GM12891 (cell line): ENCODE data around the gene CCDC43.
A peak's percentile ranks its signal among the peaks of the same experiment; 100 is the strongest.

Experiments used
- DNase-seq: peaks from one replicate; pipeline ENCODE4 v3.0.0; 2011; ENCODE audit warnings: low spot score; ENCODE audit not compliant: insufficient read length
- FAIRE-seq: peaks from 2 replicates; lab custom pipeline; 2011; peaks lifted over from hg19 to GRCh38; lab: Jason Lieb, UNC
- PAX5 ChIP-seq: IDR thresholded peaks from 2 replicates; pipeline ENCODE4 v1.6.1; 2011; ENCODE audit warnings: low read length, moderate library complexity, mild to moderate bottlenecking; ENCODE audit not compliant: insufficient read depth, severe bottlenecking
- POLR2A ChIP-seq: IDR thresholded peaks from 2 replicates; pipeline ENCODE4 v1.6.1; 2011; ENCODE audit warnings: low read depth, low read length, control low read depth
- POLR2AphosphoS5 ChIP-seq: IDR thresholded peaks from 2 replicates; pipeline ENCODE4 v1.6.1; 2011; ENCODE audit warnings: low read depth, low read length, control low read depth
- POU2F2 ChIP-seq: IDR thresholded peaks from 2 replicates; pipeline ENCODE4 v1.6.1; 2011; ENCODE audit warnings: low read depth, mild to moderate bottlenecking, control low read depth, low read length, moderate library complexity
- SPI1 ChIP-seq: IDR thresholded peaks from 2 replicates; pipeline ENCODE4 v1.6.1; 2011; ENCODE audit warnings: low read depth, low read length, control low read depth
- TAF1 ChIP-seq: IDR thresholded peaks from 2 replicates; pipeline ENCODE4 v1.6.1; 2011; ENCODE audit warnings: low read depth, low read length, control low read depth

CCDC43 gene

DNA sequence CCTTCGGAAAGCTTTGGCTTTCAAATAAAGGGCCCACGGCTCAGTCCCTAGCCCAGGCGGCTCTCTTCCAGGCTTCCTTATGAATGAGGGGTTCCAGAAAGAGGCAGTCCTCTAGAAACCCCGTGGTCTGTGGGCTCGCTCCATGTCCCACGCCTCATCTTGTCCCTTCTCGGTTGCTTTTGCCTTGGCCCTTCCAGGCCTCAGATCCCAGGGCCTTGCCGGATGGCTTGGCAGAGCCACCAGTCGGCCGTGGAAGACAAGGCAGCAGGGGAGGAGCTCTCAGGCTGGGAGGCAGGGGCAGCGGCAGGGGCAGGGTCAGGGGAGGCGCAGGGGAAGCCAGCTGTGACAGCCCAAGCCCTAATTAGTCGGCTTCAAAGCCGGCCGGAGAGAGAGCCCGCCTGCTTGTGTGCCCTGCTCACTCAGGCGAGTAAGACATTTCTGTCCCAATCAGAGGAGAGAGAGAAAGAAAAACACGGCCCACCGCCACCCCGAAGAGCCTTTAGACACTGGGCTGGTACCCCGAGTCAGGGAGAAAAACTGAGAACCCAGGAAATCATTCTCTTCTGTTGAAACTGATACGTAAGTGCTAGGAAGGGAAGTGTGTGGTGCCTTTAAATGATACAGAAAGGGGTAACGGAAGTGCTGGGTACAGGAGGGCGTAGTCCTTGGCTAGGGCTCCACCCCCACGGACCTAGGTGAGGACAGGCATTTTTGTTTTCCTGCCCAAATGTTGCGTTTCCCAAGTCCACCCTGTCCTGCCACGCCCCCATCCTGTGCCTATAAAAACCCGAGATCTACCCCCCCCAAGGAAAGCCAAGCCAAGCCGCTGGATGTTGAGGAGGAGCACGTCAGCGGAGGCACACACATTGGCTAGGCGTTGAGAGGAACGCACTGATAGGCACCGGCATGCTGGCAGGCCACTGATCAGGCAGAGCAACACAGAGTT is 61.1 kb downstream of the CCDC43 start:
- no peak for TF ChIP-seq POLR2A
- TF ChIP-seq POU2F2 = no peak
- no peak for TF ChIP-seq TAF1
- TF ChIP-seq POLR2AphosphoS5 = no peak
- no peak for TF ChIP-seq SPI1
- TF ChIP-seq PAX5 = no peak
- peak; percentile 31 for FAIRE-seq
- DNase-seq = no peak

DNA sequence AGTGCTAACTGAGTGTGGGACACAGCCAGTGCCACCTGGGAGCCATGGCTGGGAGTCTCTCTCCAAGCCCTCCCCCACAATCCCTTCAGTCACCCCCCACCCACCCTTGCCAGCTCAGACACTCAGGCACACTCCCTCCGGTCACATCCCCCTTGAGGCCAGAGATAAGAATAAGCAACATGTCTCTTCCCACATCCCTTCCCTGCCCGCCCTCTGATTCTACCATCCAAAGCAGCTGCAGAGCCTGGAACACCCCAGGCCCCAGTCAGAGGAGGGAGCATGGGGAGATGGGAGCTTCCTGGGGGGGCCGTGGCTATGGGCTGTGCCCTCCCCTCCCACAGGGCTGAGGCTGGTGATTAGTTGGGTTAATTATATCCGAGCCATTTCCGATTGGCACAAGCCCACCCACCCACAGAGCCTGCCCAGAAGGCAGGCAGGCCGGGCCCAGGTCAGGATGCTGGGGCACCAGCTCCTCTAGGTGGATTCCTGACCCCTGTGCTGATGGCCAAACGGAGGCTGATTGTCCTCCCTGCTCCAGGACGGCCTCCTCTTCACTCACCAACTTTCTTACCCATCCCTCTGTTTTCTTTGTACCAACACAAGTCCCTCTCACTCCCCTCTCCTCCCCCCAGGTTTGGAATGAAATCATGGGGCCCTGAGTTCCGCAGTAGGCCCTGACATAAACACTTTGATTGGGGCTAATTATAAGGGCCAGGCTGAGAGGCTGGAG is 61.9 kb downstream of the CCDC43 start:
- no peak for DNase-seq
- FAIRE-seq = no peak
- no peak for TF ChIP-seq POLR2A
- no peak for TF ChIP-seq POU2F2
- TF ChIP-seq PAX5 = no peak
- no peak for TF ChIP-seq SPI1
- TF ChIP-seq POLR2AphosphoS5 = no peak
- TF ChIP-seq TAF1 = no peak
